Activated CD8-positive, alpha-beta memory T cell treated with anti-CD3 and anti-CD28 coated beads for 1 hour (primary cell): ENCODE measurements around the gene DCUN1D2.

Source experiments
- DNase-seq, 2 donors: peaks; one replicate each; pipeline ENCODE4 v3.0.0-alpha.2; 2020; ENCODE audit warnings: low read depth in 1 of 2; ENCODE audit errors: extremely low read depth in 1 of 2

DCUN1D2 gene

GRCh38 chr13:113520571-113520970, 30.1 kb upstream of the DCUN1D2 start:
- DNase-seq: no peak

GRCh38 chr13:113519556-113519955, 29.0 kb upstream of the DCUN1D2 start:
- no peak for DNase-seq

- DNase-seq: no peak
Measured at GRCh38 chr13:113518076-113518803, 27.7 kb upstream of the DCUN1D2 start.

- no peak for DNase-seq
Measured at GRCh38 chr13:113514847-113515246, 24.3 kb upstream of the DCUN1D2 start.

- DNase-seq: no peak
Measured at GRCh38 chr13:113513761-113514160, 23.2 kb upstream of the DCUN1D2 start.

GRCh38 chr13:113511361-113511760, 20.9 kb upstream of the DCUN1D2 start:
- no peak for DNase-seq

GRCh38 chr13:113510871-113511270, 20.4 kb upstream of the DCUN1D2 start:
- no peak for DNase-seq

GRCh38 chr13:113509989-113510388, 19.5 kb upstream of the DCUN1D2 start:
- no peak for DNase-seq

GRCh38 chr13:113508521-113509254, 18.2 kb upstream of the DCUN1D2 start:
- DNase-seq: no peak

- DNase-seq: no peak
Measured at GRCh38 chr13:113507505-113508345, 17.2 kb upstream of the DCUN1D2 start.

- no peak for DNase-seq
Measured at GRCh38 chr13:113506871-113507388, 16.4 kb upstream of the DCUN1D2 start.

- DNase-seq: no peak
Measured at GRCh38 chr13:113506025-113506685, 15.6 kb upstream of the DCUN1D2 start.

- DNase-seq: no peak
Measured at GRCh38 chr13:113502686-113503085, 12.2 kb upstream of the DCUN1D2 start.

- DNase-seq: no peak
Measured at GRCh38 chr13:113500530-113501265, 10.2 kb upstream of the DCUN1D2 start.

GRCh38 chr13:113499936-113500335, 9.4 kb upstream of the DCUN1D2 start:
- no peak for DNase-seq

- no peak for DNase-seq
Measured at GRCh38 chr13:113498905-113499304, 8.4 kb upstream of the DCUN1D2 start.

- DNase-seq: no peak
Measured at GRCh38 chr13:113497217-113497616, 6.7 kb upstream of the DCUN1D2 start.

- no peak for DNase-seq
Measured at GRCh38 chr13:113495494-113496210, 5.1 kb upstream of the DCUN1D2 start.

GRCh38 chr13:113493315-113493951, 2.9 kb upstream of the DCUN1D2 start:
- DNase-seq: no peak
